OCI-LY7 (cell line): ENCODE measurements around the gene CCDC71L. TPM values are rescaled to one million over a fixed set of nuclear protein-coding genes. Genes with fewer than 3 reads are reported as not detected.

Source experiments
- BruUV-seq: library from RNA; stranded (reverse); fragments of 400-500 nt; replicated peaks from 2 replicates; lab custom pipeline; 2021; lab: Mats Ljungman, UMichigan
- CTCF ChIA-PET: fragments of 300-600 bp; sonication (Branson Sonifier 250); formaldehyde crosslinking; loops from one replicate; lab custom pipeline; 2022; ENCODE audit warnings: antibody characterized with exemption; ENCODE audit not compliant: unreplicated experiment; lab: Charles Lee
- POLR2A ChIA-PET: fragments of 300-600 bp; sonication (Branson Sonifier 250); formaldehyde crosslinking; loops from one replicate; lab custom pipeline; 2022; ENCODE audit warnings: antibody characterized with exemption; lab: Charles Lee
- DNase-seq: peaks from one replicate; pipeline ENCODE4 v3.0.0-alpha.2; 2015; ENCODE audit warnings: low spot score
- H2AFZ ChIP-seq: fragments of 200-600 bp; sonication (generic), shearing (Covaris generic); 2 replicates; pipeline ENCODE4 v1.6.1; 2014; ENCODE audit warnings: mild to moderate bottlenecking, antibody characterized with exemption, low read length, moderate library complexity
- H3K27ac ChIP-seq: fragments of 200-600 bp; sonication (generic); 2 replicates; pipeline ENCODE4 v1.5.1; 2014; ENCODE audit warnings: mixed run types, low read depth, mild to moderate bottlenecking, moderate library complexity, low read length, inconsistent platforms; ENCODE audit not compliant: poor library complexity, severe bottlenecking
- H3K36me3 ChIP-seq: fragments of 200-600 bp; sonication (generic); 2 replicates; pipeline ENCODE4 v1.6.1; 2014; ENCODE audit warnings: mild to moderate bottlenecking, antibody characterized with exemption, low read length, moderate library complexity, mixed read lengths; ENCODE audit not compliant: insufficient read depth
- H3K4me1 ChIP-seq: fragments of 200-600 bp; sonication (generic); 2 replicates; pipeline ENCODE4 v1.5.1; 2014; ENCODE audit warnings: mild to moderate bottlenecking, low read length; ENCODE audit not compliant: insufficient read depth, poor library complexity, severe bottlenecking
- H3K4me2 ChIP-seq: fragments of 200-600 bp; sonication (generic); 2 replicates; pipeline ENCODE4 v1.6.1; 2014; ENCODE audit warnings: mild to moderate bottlenecking, low read length
- H3K4me3 ChIP-seq: fragments of 200-600 bp; sonication (generic); 2 replicates; pipeline ENCODE4 v1.5.1; 2014; ENCODE audit warnings: mild to moderate bottlenecking, low read depth, low read length; ENCODE audit not compliant: poor library complexity, severe bottlenecking
- H3K79me2 ChIP-seq: fragments of 200-600 bp; sonication (generic); 2 replicates; pipeline ENCODE4 v1.6.1; 2016; ENCODE audit warnings: low read depth, mild to moderate bottlenecking, low read length, moderate library complexity, mixed read lengths; ENCODE audit not compliant: insufficient read depth
- H3K9me2 ChIP-seq: fragments of 200-600 bp; sonication (generic); 2 replicates; pipeline ENCODE4 v1.6.1; 2016; ENCODE audit warnings: mild to moderate bottlenecking, low read length, mixed read lengths; ENCODE audit not compliant: insufficient read depth
- H3K9me3 ChIP-seq: fragments of 200-600 bp; sonication (generic); 2 replicates; pipeline ENCODE4 v1.6.1; 2014; ENCODE audit warnings: mild to moderate bottlenecking, mixed run types, low read length, mixed read lengths
- H4K20me1 ChIP-seq: fragments of 200-600 bp; sonication (generic); 2 replicates; pipeline ENCODE4 v1.6.1; 2014; ENCODE audit warnings: mild to moderate bottlenecking, antibody characterized with exemption, low read length, moderate library complexity, mixed read lengths; ENCODE audit not compliant: insufficient read depth
- EZH2phosphoT487 ChIP-seq: fragments of 200-600 bp; sonication (generic); IDR thresholded peaks from 2 replicates; pipeline ENCODE4 v1.6.1; 2018; ENCODE audit warnings: low read depth, borderline replicate concordance, mild to moderate bottlenecking, mixed run types, antibody characterized with exemption, low read length, moderate library complexity, mixed read lengths
- intact Hi-C: fragments of 100-400 bp; cut with micrococcal nuclease; formaldehyde crosslinking; loops from one replicate; pipeline ENCODE4 v1.10.0; 2022; ENCODE audit not compliant: unreplicated experiment
- total RNA-seq, 2 experiments: library from RNA; depleted of rRNA in 1 of 2; stranded (reverse); fragments of >200 nt in 1 of 2; shearing (Covaris generic) in 1 of 2; gene quantifications; 2 replicates each; pipeline ENCODE4 v1.2.3, GENCODE V29; 2014 to 2022
- TF ChIP-seq, protein P1 (sequence below): fragments of 200-600 bp; sonication (generic); conservative IDR thresholded peaks from 2 replicates; pipeline ENCODE4 v1.5.1; 2014; ENCODE audit warnings: mild to moderate bottlenecking, antibody characterized with exemption, low read length, moderate library complexity, mixed read lengths

Gene CCDC71L
- total RNA-seq, 2 experiments from 2014 or later, result 18.5 to 20.5 TPM

DNA sequence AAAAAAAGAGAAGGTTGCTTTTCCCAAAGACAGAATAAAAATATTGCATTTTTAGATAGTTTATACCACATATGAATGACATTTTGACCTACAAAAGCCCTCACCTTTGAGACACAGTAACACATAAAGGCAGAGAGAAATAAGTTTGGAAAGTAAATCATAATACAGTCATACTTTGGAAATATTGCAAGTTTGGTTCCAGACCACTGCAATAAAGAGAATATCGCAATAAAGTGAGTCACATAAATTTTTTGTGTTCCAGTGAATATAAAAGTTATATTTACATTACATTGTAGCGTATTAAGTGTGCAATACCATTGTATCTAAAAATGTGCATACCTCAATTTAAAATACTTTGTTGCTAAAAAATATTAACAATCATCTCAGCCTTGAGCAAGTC lies 40.3 kb downstream of the CCDC71L start:
- intact Hi-C loops, result no loop called here

DNA sequence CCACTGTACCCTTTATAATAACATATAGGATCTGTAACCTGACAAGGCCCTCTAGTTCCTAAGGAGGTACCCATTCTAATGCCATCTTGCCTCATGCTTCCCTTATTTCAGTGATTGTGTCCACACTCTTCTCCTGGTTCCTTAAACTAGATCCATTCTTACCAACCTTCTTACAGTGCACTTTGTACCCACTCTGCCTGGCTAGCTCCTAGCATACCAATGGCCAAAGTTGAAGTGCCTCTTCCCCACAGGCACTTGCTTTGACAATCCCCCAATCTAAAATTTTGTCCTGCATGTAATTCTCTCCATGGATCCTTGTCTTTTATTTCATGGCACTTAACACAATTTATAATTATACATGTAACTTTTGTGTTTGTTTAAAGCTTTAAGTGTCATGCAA lies 40.9 kb downstream of the CCDC71L start:
- Histone ChIP-seq H3K79me2 (no peaks in the 10 kb centered on the region), H3K4me1 (no peaks in the 10 kb centered on the region), H2AFZ (no peak overlapping the region), H3K27ac (no peak overlapping the region), H3K4me2 (no peak overlapping the region), H4K20me1 (no peaks in the 10 kb centered on the region), H3K4me3 (no peak overlapping the region), H3K9me2 (no peaks in the 10 kb centered on the region), H3K36me3 (no peaks in the 10 kb centered on the region), H3K9me3 (no peaks in the 10 kb centered on the region)
- intact Hi-C loops, result no loop called here
- DNase-seq, result no peak
- POLR2A ChIA-PET, result interaction anchor here (1.2 kb wide), 1 partner anchor 52 kb away, joined by 4 read pairs; no protein-coding TSS in a partner anchor
- BruUV-seq, result no TSS peak
- CTCF ChIA-PET, result no interaction called here
- TF ChIP-seq, protein P1, sequence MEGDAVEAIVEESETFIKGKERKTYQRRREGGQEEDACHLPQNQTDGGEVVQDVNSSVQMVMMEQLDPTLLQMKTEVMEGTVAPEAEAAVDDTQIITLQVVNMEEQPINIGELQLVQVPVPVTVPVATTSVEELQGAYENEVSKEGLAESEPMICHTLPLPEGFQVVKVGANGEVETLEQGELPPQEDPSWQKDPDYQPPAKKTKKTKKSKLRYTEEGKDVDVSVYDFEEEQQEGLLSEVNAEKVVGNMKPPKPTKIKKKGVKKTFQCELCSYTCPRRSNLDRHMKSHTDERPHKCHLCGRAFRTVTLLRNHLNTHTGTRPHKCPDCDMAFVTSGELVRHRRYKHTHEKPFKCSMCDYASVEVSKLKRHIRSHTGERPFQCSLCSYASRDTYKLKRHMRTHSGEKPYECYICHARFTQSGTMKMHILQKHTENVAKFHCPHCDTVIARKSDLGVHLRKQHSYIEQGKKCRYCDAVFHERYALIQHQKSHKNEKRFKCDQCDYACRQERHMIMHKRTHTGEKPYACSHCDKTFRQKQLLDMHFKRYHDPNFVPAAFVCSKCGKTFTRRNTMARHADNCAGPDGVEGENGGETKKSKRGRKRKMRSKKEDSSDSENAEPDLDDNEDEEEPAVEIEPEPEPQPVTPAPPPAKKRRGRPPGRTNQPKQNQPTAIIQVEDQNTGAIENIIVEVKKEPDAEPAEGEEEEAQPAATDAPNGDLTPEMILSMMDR, result no peak
- no peak for TF ChIP-seq EZH2phosphoT487

More for the DNA sequence above, 40.3 kb downstream of the CCDC71L start:
- Histone ChIP-seq H3K27ac (no peak overlapping the region), H3K4me2 (no peak overlapping the region), H3K36me3 (no peaks in the 10 kb centered on the region), H3K4me1 (no peaks in the 10 kb centered on the region), H3K9me2 (no peaks in the 10 kb centered on the region), H3K79me2 (no peaks in the 10 kb centered on the region), H2AFZ (no peak overlapping the region), H3K9me3 (no peaks in the 10 kb centered on the region), H3K4me3 (no peak overlapping the region), H4K20me1 (no peaks in the 10 kb centered on the region)
- ChIA-PET POLR2A (interaction anchor here (0.6 kb wide), 1 partner anchor 1148 kb away, joined by 3 read pairs; no protein-coding TSS in a partner anchor), CTCF (no interaction called here)
- no TSS peak for BruUV-seq
- TF ChIP-seq, protein P1, result no peak
- no peak for TF ChIP-seq EZH2phosphoT487
- no peak for DNase-seq

DNA sequence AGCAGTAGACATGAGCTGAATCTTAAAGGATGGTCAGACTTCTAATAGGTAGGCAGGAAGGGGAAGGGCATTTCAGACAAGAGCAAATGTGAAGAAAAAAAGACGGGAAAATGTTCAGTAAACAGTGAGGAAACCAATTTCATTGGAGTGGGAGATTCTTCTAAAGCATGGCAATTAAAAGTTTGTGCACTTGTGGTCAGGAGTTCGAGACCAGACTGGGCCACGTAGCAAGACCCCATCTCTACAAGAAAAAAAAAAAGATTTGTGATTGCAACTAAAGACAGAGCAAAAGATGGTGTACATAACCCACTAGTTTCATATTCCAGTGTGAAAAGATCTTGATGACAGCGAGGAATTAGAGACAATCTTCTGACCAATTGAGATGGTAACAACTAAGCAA lies 41.7 kb downstream of the CCDC71L start:
- intact Hi-C loops, result no loop called here
- no TSS peak for BruUV-seq
- Histone ChIP-seq H3K4me3 (no peak overlapping the region), H3K4me1 (no peaks in the 10 kb centered on the region), H3K36me3 (no peaks in the 10 kb centered on the region), H3K79me2 (no peaks in the 10 kb centered on the region), H3K4me2 (no peak overlapping the region), H3K9me3 (no peaks in the 10 kb centered on the region), H4K20me1 (no peaks in the 10 kb centered on the region), H3K9me2 (no peaks in the 10 kb centered on the region), H3K27ac (no peak overlapping the region), H2AFZ (no peak overlapping the region)
- no peak for TF ChIP-seq EZH2phosphoT487
- TF ChIP-seq, protein P1, result no peak
- ChIA-PET POLR2A (interaction anchor here (1.2 kb wide), 1 partner anchor 51 kb away, joined by 4 read pairs; no protein-coding TSS in a partner anchor), CTCF (no interaction called here)
- no peak for DNase-seq
